Activated T-helper 1 cell treated with anti-CD3 and anti-CD28 coated beads, Interleukin-12 subunit alpha, Interleukin-12 subunit beta, Interleukin-2, Interleukin-4 antibody, amounts not matched to agents 30 ng/mL and 10 ng/mL and 1 ng/mL, durations not matched to agents 14 hours and 24 hours and 36 hours (primary cell): ENCODE measurements around the gene SSBP1. TPM values are rescaled to one million over a fixed set of nuclear protein-coding genes. Genes with fewer than 3 reads are reported as not detected.

Experiments used
- total RNA-seq: library from RNA; stranded (reverse); gene quantifications from 2 replicates; pipeline ENCODE4 v1.2.3, GENCODE V29; 2022

SSBP1 gene
- total RNA-seq, 1 donor from 2014 or later = 245 TPM

Other genes with a start within 250 kb of the SSBP1 start
- gene AGK, start 186.9 kb upstream of the SSBP1 start, total RNA-seq = 174 and 179 TPM in 2 replicates
- gene DENND11, start 36.2 kb upstream of the SSBP1 start, total RNA-seq = 31.3 and 33.5 TPM in 2 replicates
- 0.10 and 0.12 TPM in 2 replicates for gene WEE2, start 30.0 kb upstream of the SSBP1 start, total RNA-seq
- 0.99 and 1.3 TPM in 2 replicates for gene TAS2R3, start 25.7 kb downstream of the SSBP1 start, total RNA-seq
- 0.78 and 0.86 TPM in 2 replicates for gene TAS2R4, start 38.3 kb downstream of the SSBP1 start, total RNA-seq
- 0.67 and 0.98 TPM in 2 replicates for gene TAS2R5, start 51.9 kb downstream of the SSBP1 start, total RNA-seq
- gene PRSS37, start 103.1 kb downstream of the SSBP1 start, total RNA-seq = not detected in 2 replicates
- gene OR9A4, start 178.0 kb downstream of the SSBP1 start, total RNA-seq = not detected in 2 replicates
- not detected in 2 replicates for gene CLEC5A, start 208.6 kb downstream of the SSBP1 start, total RNA-seq
- gene TAS2R38, start 235.4 kb downstream of the SSBP1 start, total RNA-seq = not detected in 2 replicates